H1 (cell line): ENCODE data around the gene POLE. TPM values are rescaled to one million over a fixed set of nuclear protein-coding genes. Genes with fewer than 3 reads are reported as not detected.

ENCODE experiments used
- HDAC2 ChIP-seq, 2 experiments: fragments of 300-600 bp in 1 of 2; sonication (generic) in 1 of 2; IDR thresholded peaks; 2 replicates each; pipeline ENCODE4 v1.6.1; 2011 to 2012; ENCODE audit warnings: low read depth in 2 of 2, low read length in 2 of 2, mild to moderate bottlenecking in 2 of 2, moderate library complexity in 2 of 2, borderline replicate concordance in 1 of 2, inconsistent platforms in 1 of 2
- JUN ChIP-seq: IDR thresholded peaks from 2 replicates; pipeline ENCODE4 v1.6.1; 2011; ENCODE audit warnings: low read depth, mild to moderate bottlenecking, improper control_type of control experiment, low read length
- POU5F1 ChIP-seq: IDR thresholded peaks from 2 replicates; pipeline ENCODE4 v1.6.1; 2011; ENCODE audit warnings: low read depth, mild to moderate bottlenecking, low read length, moderate library complexity
- RAD21 ChIP-seq, 2 experiments: IDR thresholded peaks in 1 of 2; conservative IDR thresholded peaks in 1 of 2; 2 replicates each; pipeline ENCODE4 v1.6.1; 2011; ENCODE audit warnings: low read depth in 2 of 2, low read length in 2 of 2, improper control_type of control experiment in 1 of 2, inconsistent platforms in 1 of 2, mild to moderate bottlenecking in 1 of 2, moderate library complexity in 1 of 2
- SIN3A ChIP-seq, 2 experiments: IDR thresholded peaks in 1 of 2; conservative IDR thresholded peaks in 1 of 2; 2 replicates each; pipeline ENCODE4 v1.6.1; 2011 to 2012; ENCODE audit warnings: low read length in 2 of 2, improper control_type of control experiment in 1 of 2, low read depth in 1 of 2, mild to moderate bottlenecking in 1 of 2
- SP4 ChIP-seq: IDR thresholded peaks from 2 replicates; pipeline ENCODE4 v1.6.1; 2012; ENCODE audit warnings: low read length, inconsistent platforms
- SRF ChIP-seq: IDR thresholded peaks from 2 replicates; pipeline ENCODE4 v1.6.1; 2011; ENCODE audit warnings: mild to moderate bottlenecking, low read depth, low read length, moderate library complexity
- polyA plus RNA-seq, 7 experiments: library from polyadenylated mRNA; depleted of rRNA in 3 of 7; stranded (reverse) in 5 of 7; unstranded in 2 of 7; fragments of >200 nt in 5 of 7; fragments of 200-250 nt in 2 of 7; gene quantifications; 1 replicate in 5 of 7; 2 replicates in 1 of 7; 4 replicates in 1 of 7; pipeline versions ENCODE4 v1.2.1 to v1.2.3, GENCODE V29; 2011 to 2013; ENCODE audit warnings: missing spikeins in 2 of 7, mixed read lengths in 2 of 7
- total RNA-seq: library from RNA; stranded (reverse); fragmentation: NEBNext Ultra II Directional; extraction: Animal tissue kit (Norgen Biotek cat#: 25700); gene quantifications from 2 replicates; pipeline ENCODE4 v1.2.1, GENCODE V29; 2021

The POLE gene
- total and polyA plus RNA-seq, 2 of the 8 experiments (the other 6 are each of a cell fraction or from before 2014, with no cell fraction given), result 59.7 to 115 TPM

GRCh38 chr12:132639956-132640520 is 47.1 kb downstream of the POLE start (continued):
- TF ChIP-seq RAD21 (IDR thresholded peaks at IDR 0.05 in 1 of 2, conservative IDR thresholded peaks at IDR 0.05 in 1 of 2; ENCODE audit: low read depth in 2 of 2, low read length in 2 of 2) (no peak), JUN (no peak), HDAC2 (IDR thresholded peaks at IDR 0.05; ENCODE audit: borderline replicate concordance in 1 of 2, low read depth in 2 of 2, low read length in 2 of 2) (no peak), POU5F1 (no peak), SIN3A (conservative IDR thresholded peaks at IDR 0.05 in 1 of 2, IDR thresholded peaks at IDR 0.05 in 1 of 2; ENCODE audit: low read depth in 1 of 2, low read length in 2 of 2) (no peak), SRF (no peak), SP4 (no peak)
